IMR-90 (cell line): ENCODE results near the gene WASHC4. TPM values are rescaled to one million over a fixed set of nuclear protein-coding genes. Genes with fewer than 3 reads are reported as not detected.

Source experiments
- ATAC-seq: fragments of 200-7000 bp; cut with Tn5 transposase; 2 replicates; pipeline ENCODE4 v1.9.1; 2020; ENCODE audit warnings: low read depth, mild to moderate bottlenecking, moderate library complexity
- BruUV-seq: library from RNA; stranded (reverse); fragments of 400-500 nt; replicated peaks from 2 replicates; lab custom pipeline; 2021; lab: Mats Ljungman, UMichigan
- CTCF ChIA-PET: fragments of 300-600 bp; formaldehyde crosslinking; extraction: SDS; loops from one replicate; lab custom pipeline; 2021; ENCODE audit warnings: antibody characterized with exemption; lab: Yijun Ruan, JAX
- POLR2A ChIA-PET: fragments of 300-600 bp; sonication (Branson Sonifier 250); formaldehyde crosslinking; loops from one replicate; lab custom pipeline; 2022; ENCODE audit warnings: antibody characterized with exemption; ENCODE audit not compliant: unreplicated experiment; lab: Charles Lee
- DNase-seq: peaks from one replicate; pipeline ENCODE4 v3.0.0; 2013
- H2AFZ ChIP-seq: replicated peaks from 2 replicates; pipeline ENCODE3; 2013; ENCODE audit warnings: low read length, mild to moderate bottlenecking; ENCODE audit not compliant: poor library complexity
- H2AK5ac ChIP-seq: 2 replicates; pipeline ENCODE4 v1.6.1; 2013; ENCODE audit warnings: low read depth, low read length, inconsistent platforms
- H2AK9ac ChIP-seq: replicated peaks from 2 replicates; pipeline ENCODE3; 2013; ENCODE audit warnings: mild to moderate bottlenecking, low read depth, low read length, moderate library complexity; ENCODE audit not compliant: poor library complexity
- H2BK120ac ChIP-seq: 2 replicates; pipeline ENCODE4 v1.6.1; 2013; ENCODE audit warnings: low read depth, low read length, inconsistent platforms
- H2BK15ac ChIP-seq: 3 replicates; pipeline ENCODE4 v1.6.1; 2013; ENCODE audit warnings: low read depth, low read length, inconsistent platforms
- H2BK20ac ChIP-seq: 2 replicates; pipeline ENCODE4 v1.6.1; 2013; ENCODE audit warnings: low read depth, mild to moderate bottlenecking, inconsistent platforms, low read length, moderate library complexity
- H2BK5ac ChIP-seq: 2 replicates; pipeline ENCODE4 v1.6.1; 2013; ENCODE audit warnings: mild to moderate bottlenecking, low read depth, low read length, inconsistent platforms; ENCODE audit not compliant: poor library complexity, severe bottlenecking
- H3K14ac ChIP-seq: replicated peaks from 2 replicates; pipeline ENCODE4 v1.6.1; 2013; ENCODE audit warnings: low read depth, low read length, inconsistent platforms
- H3K18ac ChIP-seq: 2 replicates; pipeline ENCODE4 v1.6.1; 2013; ENCODE audit warnings: low read depth, low read length, control low read depth
- H3K23ac ChIP-seq: 2 replicates; pipeline ENCODE4 v1.6.1; 2013; ENCODE audit warnings: low read depth, low read length, inconsistent platforms
- H3K27ac ChIP-seq: 2 replicates; pipeline ENCODE4 v1.5.1; 2013; ENCODE audit warnings: mild to moderate bottlenecking, control low read depth, low read length; ENCODE audit not compliant: insufficient read depth
- H3K27me3 ChIP-seq: 2 replicates; pipeline ENCODE4 v1.6.1; 2013; ENCODE audit warnings: low read length; ENCODE audit not compliant: control insufficient read depth, insufficient read depth
- H3K36me3 ChIP-seq: 2 replicates; pipeline ENCODE4 v1.6.1; 2013; ENCODE audit warnings: low read length, mixed read lengths; ENCODE audit not compliant: control insufficient read depth, insufficient read depth
- H3K4ac ChIP-seq: 2 replicates; pipeline ENCODE4 v1.6.1; 2013; ENCODE audit warnings: low read depth, low read length, inconsistent platforms
- H3K4me1 ChIP-seq: 2 replicates; pipeline ENCODE4 v1.6.1; 2013; ENCODE audit warnings: low read length, mixed read lengths; ENCODE audit not compliant: control insufficient read depth, insufficient read depth
- H3K4me2 ChIP-seq: 2 replicates; pipeline ENCODE4 v1.6.1; 2013; ENCODE audit warnings: low read depth, mild to moderate bottlenecking, control low read depth, low read length, moderate library complexity
- H3K4me3 ChIP-seq: 2 replicates; pipeline ENCODE4 v1.5.1; 2013; ENCODE audit warnings: low read depth, mild to moderate bottlenecking, control low read depth, low read length, moderate library complexity; ENCODE audit not compliant: insufficient read depth
- H3K56ac ChIP-seq: 2 replicates; pipeline ENCODE4 v1.6.1; 2013; ENCODE audit warnings: low read length, inconsistent platforms; ENCODE audit not compliant: insufficient read depth; ENCODE audit errors: extremely low read depth
- H3K79me1 ChIP-seq, 2 experiments: 2 replicates each; pipeline ENCODE4 v1.6.1; 2013; ENCODE audit warnings: low read length in 2 of 2, inconsistent platforms in 1 of 2, low read depth in 1 of 2
- H3K9ac ChIP-seq: 2 replicates; pipeline ENCODE4 v1.6.1; 2013; ENCODE audit warnings: low read depth, low read length, control low read depth
- H3K9me1 ChIP-seq: 2 replicates; pipeline ENCODE4 v1.6.1; 2013; ENCODE audit warnings: low read length, inconsistent platforms; ENCODE audit not compliant: insufficient read depth
- H3K9me3 ChIP-seq: 2 replicates; pipeline ENCODE4 v1.6.1; 2013; ENCODE audit warnings: low read length; ENCODE audit not compliant: control insufficient read depth, insufficient read depth
- H4K20me1 ChIP-seq: 2 replicates; pipeline ENCODE4 v1.6.1; 2013; ENCODE audit warnings: low read length, inconsistent platforms; ENCODE audit not compliant: insufficient read depth
- H4K5ac ChIP-seq: 2 replicates; pipeline ENCODE4 v1.6.1; 2013; ENCODE audit warnings: mild to moderate bottlenecking, low read depth, low read length, control low read depth
- H4K8ac ChIP-seq, 2 experiments: 2 replicates each; pipeline ENCODE4 v1.6.1; 2013; ENCODE audit warnings: low read depth in 2 of 2, low read length in 2 of 2, control low read depth in 1 of 2, inconsistent platforms in 1 of 2
- H4K91ac ChIP-seq: 2 replicates; pipeline ENCODE4 v1.6.1; 2013; ENCODE audit warnings: low read depth, low read length, inconsistent platforms; ENCODE audit not compliant: insufficient read depth
- BHLHE40 ChIP-seq: fragments of 150-350 bp; IDR thresholded peaks from 2 replicates; pipeline ENCODE4 v1.6.1; 2016; ENCODE audit warnings: mild to moderate bottlenecking, low read depth, low read length
- CEBPB ChIP-seq: IDR thresholded peaks from 2 replicates; pipeline ENCODE4 v1.6.1; 2012; ENCODE audit warnings: low read depth, low read length, improper control_type of control experiment
- CTCF ChIP-seq: conservative IDR thresholded peaks from 2 replicates; pipeline ENCODE4 v1.5.1; 2012; ENCODE audit warnings: mild to moderate bottlenecking, low read depth, low read length, improper control_type of control experiment
- FOS ChIP-seq: fragments of 150-350 bp; IDR thresholded peaks from 2 replicates; pipeline ENCODE4 v1.6.1; 2016; ENCODE audit warnings: low read depth, low read length
- MAFK ChIP-seq: IDR thresholded peaks from 2 replicates; pipeline ENCODE4 v1.6.1; 2012; ENCODE audit warnings: low read depth, low read length, improper control_type of control experiment
- MAZ ChIP-seq: IDR thresholded peaks from 2 replicates; pipeline ENCODE4 v1.6.1; 2012; ENCODE audit warnings: low read depth, mild to moderate bottlenecking, low read length, improper control_type of control experiment, moderate library complexity, borderline replicate concordance
- MXI1 ChIP-seq: IDR thresholded peaks from 2 replicates; pipeline ENCODE4 v1.6.1; 2012; ENCODE audit warnings: low read depth, mild to moderate bottlenecking, low read length, moderate library complexity, borderline replicate concordance
- NFE2L2 ChIP-seq: fragments of 150-350 bp; IDR thresholded peaks from 2 replicates; pipeline ENCODE4 v1.6.1; 2016; ENCODE audit warnings: low read depth, mild to moderate bottlenecking, low read length
- POLR2A ChIP-seq: IDR thresholded peaks from 2 replicates; pipeline ENCODE4 v1.6.1; 2012; ENCODE audit warnings: mild to moderate bottlenecking, low read depth, low read length
- RFX5 ChIP-seq: IDR thresholded peaks from 2 replicates; pipeline ENCODE4 v1.8.0; 2012; ENCODE audit warnings: low read depth, mild to moderate bottlenecking, low read length, moderate library complexity
- USF2 ChIP-seq: fragments of 150-350 bp; IDR thresholded peaks from 2 replicates; pipeline ENCODE4 v1.6.1; 2017; ENCODE audit warnings: mild to moderate bottlenecking, antibody characterized with exemption, low read length, low read depth
- WGBS, 2 experiments: methylation state at CpG; one replicate each; pipeline versions ENCODE4 v1.1.5 to v1.1.7; 2013; ENCODE audit warnings: missing lambda C conversion rate in 2 of 2; ENCODE audit not compliant: insufficient read length in 1 of 2; ENCODE audit errors: extremely low coverage in 2 of 2; 5-methylcytosine and 5-hydroxymethylcytosine counted together
- dilution Hi-C: fragments of 300-500 bp; cut with HindIII; formaldehyde crosslinking; loops from one replicate; pipeline ENCODE4 v1.14.3; 2018; ENCODE audit warnings: low sequenced_read_pairs; ENCODE audit not compliant: unreplicated experiment
- in situ Hi-C: fragments of 300-500 bp; cut with MboI; formaldehyde crosslinking; loops from 3 replicates; pipeline ENCODE4 v1.14.3; 2019; ENCODE audit warnings: low sequenced_read_pairs, inconsistent platforms, mixed read lengths
- intact Hi-C: fragments of 100-400 bp; cut with micrococcal nuclease; formaldehyde crosslinking; loops from 2 replicates; pipeline ENCODE4 v1.10.0; 2022
- polyA plus RNA-seq, 3 experiments: library from polyadenylated mRNA; depleted of rRNA; stranded (reverse); fragments of >200 nt; gene quantifications; 2 replicates each; pipeline ENCODE4 v1.2.3, GENCODE V29; 2012; ENCODE audit warnings: low replicate concordance in 1 of 3
- total RNA-seq: library from RNA; depleted of rRNA; stranded (reverse); fragments of >200 nt; gene quantifications from 2 replicates; pipeline ENCODE4 v1.2.3, GENCODE V29; 2012

Gene WASHC4
- total and polyA plus RNA-seq, 2 of the 4 experiments (the other 2 are of a cell fraction), result 16.4 to 47.0 TPM

GRCh38 chr12:105171691-105172436, 64.3 kb downstream of the WASHC4 start (continued):
- no peak for TF ChIP-seq MAFK

- Histone ChIP-seq H3K9ac (no peak overlapping the region), H3K9me1 (0 out of 2 replicates have a peak, but pooled peaks cover 3% of the 10 kb centered on the region), H2BK5ac (no peak overlapping the region), H3K36me3 (peaks cover 24% of the 10 kb centered on the region), H3K4me3 (no peak overlapping the region), H2AK5ac (no peak overlapping the region), H3K9me3 (no peaks in the 10 kb centered on the region), H3K4me2 (no peak overlapping the region), H3K4ac (no peak overlapping the region), H2BK20ac (no peak overlapping the region), H4K91ac (no peak overlapping the region), H4K8ac (no peak overlapping the region), H2BK120ac (no peak overlapping the region), H4K20me1 (no peaks in the 10 kb centered on the region), H3K27ac (no peak overlapping the region), H2AK9ac (no peak overlapping the region), H3K56ac (no peak overlapping the region), H2AFZ (no peak overlapping the region), H3K79me1 (peaks cover 2 to 3% of the 10 kb centered on the region in 2 experiments; a peak in 2 of 4 replicates), H3K18ac (no peak overlapping the region), H3K27me3 (no peaks in the 10 kb centered on the region), H2BK15ac (no peak overlapping the region), H3K4me1 (no peaks in the 10 kb centered on the region), H3K23ac (no peak overlapping the region), H4K5ac (no peak overlapping the region), H3K14ac (no peak overlapping the region)
- WGBS, 2 experiments, result 100% methylated on average over 1 of the region's 2 CpGs; no CpG with 5 or more reads in 1 of the 2 experiments
- DNase-seq (no peak), ATAC-seq (no peak)
- intact Hi-C loops (no loop called here), dilution Hi-C loops (no loop called here), in situ Hi-C loops (no loop called here)
- ChIA-PET POLR2A (no interaction called here), CTCF (no interaction called here)
- TF ChIP-seq MAZ (no peak), USF2 (no peak), RFX5 (no peak), MXI1 (no peak), BHLHE40 (no peak), CEBPB (no peak), FOS (no peak), NFE2L2 (no peak), CTCF (no peak), POLR2A (no peak)
- BruUV-seq, result no TSS peak
These were observed 68.0 kb downstream of the WASHC4 start for GRCh38 chr12:105175397-105175990.
